T-helper 2 cell treated with Interferon-gamma antibody and Interleukin-4, amounts not matched to agents 100 ng/mL and 5 ng/mL, for 36 hours (primary cell): ENCODE measurements around the gene THRB. TPM values are rescaled to one million over a fixed set of nuclear protein-coding genes. Genes with fewer than 3 reads are reported as not detected.

ENCODE experiments used
- intact Hi-C: fragments of 100-400 bp; cut with micrococcal nuclease; formaldehyde crosslinking; loops from one replicate; pipeline ENCODE4 v1.15.1; 2023
- total RNA-seq: library from RNA; stranded (reverse); gene quantifications from 2 replicates; pipeline ENCODE4 v1.2.3, GENCODE V29; 2022

Gene THRB
- total RNA-seq, 1 donor from 2014 or later, result not detected

DNA sequence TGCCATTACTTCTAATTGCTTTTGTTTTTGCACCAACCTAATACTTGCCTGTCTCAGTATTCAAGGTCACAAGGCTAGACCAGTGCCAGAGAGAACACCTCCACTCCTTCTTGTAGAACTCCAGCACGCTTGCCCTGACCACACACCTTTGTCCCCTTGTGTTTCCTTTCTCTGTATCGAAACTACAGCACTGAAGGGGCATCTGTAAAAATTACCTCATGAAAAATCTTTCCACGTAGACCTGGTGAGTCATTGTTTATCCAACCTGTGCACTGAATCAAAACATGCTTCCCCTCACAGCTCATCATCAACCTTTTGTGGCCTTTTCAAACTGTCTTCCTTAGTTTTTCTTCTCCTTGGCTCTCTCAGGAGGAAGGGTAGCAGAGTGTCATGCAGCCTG lies 259.5 kb downstream of the THRB start:
- intact Hi-C loops, result no loop called here

DNA sequence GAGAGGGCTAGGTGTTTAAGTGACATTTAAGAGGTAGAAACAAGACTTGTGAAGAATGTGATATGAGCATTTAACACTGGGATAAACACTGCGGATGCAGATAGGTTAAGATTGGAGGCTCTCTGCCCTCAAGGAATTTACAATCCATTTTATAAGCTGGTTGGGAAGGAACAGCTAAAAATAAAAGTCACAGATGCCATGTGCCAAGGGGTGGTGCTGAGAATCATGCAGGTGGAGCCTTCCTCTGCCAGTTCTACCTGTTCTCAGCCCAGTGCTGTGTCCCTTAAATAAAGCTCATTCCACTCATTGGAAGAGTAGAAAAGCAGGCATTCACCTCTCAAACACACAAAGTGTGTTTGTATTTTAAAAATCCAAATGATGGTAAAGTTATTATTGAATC lies 261.9 kb downstream of the THRB start:
- intact Hi-C loops, result no loop called here

DNA sequence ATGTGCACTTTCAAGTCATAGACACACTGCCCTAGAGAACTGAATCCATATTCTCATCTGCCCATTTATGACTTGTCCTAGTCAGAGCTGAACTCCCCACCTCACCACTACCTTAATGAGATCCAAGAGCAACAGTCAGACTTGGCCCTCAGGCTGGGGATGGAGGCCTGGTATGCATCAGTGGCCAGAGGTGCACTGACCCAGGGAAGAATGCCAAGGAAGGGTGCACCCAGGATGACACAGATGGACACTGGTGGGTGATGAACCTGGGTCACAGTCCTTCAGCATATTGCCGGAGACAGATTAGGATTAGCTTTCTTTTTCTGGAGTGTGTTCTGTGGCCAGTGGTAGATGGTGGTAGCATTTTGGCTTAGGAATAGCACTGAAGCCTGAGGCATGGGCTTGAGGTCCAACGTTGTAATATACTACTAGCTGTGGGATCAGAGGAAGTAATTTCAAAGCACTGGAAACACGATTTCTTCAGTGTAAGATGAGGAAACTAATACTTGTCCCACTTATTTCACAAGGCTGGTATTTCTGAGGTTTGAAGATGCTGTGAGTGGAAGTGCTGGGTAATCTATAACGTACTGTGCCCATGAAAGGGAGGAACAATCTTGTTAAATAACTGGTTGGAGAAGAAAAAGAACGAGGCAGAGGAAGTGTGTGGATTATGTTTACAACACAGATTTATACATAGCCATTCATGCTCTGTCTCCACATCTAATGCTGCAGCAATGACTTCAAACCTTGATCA lies 265.0 kb downstream of the THRB start:
- intact Hi-C loops, result no loop called here

DNA sequence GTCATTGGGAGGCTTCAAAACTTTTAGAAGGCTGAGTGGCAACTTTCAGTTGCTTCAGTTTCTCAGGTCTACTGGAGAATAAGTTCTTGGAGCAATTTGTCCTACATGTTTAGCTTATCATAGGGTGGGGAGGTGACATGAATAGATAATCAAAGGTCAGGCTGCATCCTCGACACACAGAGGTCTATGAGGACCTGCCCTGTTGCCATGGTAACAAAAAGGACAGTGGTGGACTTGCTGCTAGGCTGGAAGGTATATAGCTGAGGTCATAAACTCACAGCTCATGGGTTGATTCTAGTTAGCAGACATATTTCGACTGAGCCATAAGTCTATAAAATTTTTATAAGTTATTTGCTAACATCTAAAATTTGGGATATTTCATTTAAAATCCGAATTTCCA lies 267.0 kb downstream of the THRB start:
- intact Hi-C loops, result no loop called here

DNA sequence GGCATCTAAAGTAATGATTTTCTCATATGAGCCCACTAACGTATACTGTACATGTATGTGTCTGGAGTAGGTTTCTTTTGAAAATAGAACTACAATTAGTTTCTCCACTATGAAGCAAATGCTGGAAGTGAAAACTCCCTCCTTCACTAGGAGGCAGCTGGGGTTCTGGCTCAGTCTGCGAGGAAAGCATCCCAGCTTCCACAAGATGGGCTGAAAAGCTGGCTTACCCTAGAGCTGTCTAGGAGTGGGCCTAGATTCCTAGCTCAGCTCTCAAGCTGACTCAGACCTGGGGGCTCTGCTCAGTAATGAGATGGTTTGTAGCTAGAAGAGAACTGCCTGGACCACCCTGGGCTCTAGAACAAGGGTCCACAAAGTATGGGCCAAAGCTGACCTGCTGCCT lies 268.3 kb downstream of the THRB start:
- intact Hi-C loops, result no loop called here

DNA sequence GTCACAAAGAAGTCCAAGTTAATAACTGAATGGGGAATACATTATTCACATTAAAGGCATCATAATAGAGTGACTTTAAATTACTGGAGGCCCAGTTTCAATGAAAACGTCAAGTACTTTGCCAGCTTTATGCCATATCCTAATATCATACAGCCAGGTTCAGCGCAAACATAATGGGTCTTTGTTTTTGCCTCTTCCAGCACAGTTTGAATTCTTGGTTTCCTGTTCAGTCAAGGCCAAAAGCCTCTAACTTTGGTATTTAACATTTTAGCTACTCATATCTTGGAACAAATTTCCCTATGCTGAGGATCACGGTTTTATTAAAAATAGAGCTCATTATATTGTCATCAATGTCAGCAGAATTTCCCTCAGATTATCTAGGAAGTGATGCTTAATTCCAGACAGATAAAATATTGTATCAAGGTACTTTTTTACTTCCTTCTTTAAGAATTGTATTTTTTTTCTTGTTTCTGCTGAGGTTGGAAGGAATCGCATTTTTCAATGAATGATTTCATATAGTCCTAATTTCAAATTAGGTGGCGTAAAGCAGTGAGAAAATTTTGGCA lies 269.2 kb downstream of the THRB start:
- intact Hi-C loops, result no loop called here

DNA sequence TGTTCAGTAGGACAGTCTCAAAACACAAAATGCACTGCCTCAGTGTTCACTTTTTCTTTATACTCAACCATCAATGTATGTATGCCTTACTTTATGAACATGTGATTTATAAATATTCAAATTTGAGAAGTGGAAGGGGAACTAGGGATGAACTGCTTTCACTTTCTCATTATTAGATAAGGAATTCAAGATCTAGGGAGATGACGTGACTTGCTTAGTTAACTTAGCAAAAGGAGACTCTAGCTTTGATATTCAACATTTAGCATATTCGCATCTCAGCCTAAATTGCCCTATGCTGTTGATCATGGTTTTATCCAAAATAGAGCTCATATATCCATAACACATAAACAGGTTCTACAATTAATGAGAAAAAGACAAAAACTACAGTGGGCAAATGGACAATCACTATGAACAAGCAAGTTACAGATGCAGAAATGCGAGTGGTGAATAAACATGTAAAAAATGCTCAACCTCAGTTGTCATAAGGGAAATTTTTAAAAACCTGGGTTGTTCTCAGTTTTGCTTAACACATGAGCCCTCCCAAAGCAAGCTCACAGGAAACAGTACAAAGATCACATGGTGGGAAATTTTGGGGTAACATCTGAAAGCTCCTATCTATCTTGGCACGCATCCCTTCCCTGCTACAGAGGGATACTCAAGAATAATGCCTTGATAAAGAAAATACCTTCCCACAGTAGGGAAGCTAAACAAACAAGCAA lies 269.8 kb downstream of the THRB start:
- intact Hi-C loops, result no loop called here

DNA sequence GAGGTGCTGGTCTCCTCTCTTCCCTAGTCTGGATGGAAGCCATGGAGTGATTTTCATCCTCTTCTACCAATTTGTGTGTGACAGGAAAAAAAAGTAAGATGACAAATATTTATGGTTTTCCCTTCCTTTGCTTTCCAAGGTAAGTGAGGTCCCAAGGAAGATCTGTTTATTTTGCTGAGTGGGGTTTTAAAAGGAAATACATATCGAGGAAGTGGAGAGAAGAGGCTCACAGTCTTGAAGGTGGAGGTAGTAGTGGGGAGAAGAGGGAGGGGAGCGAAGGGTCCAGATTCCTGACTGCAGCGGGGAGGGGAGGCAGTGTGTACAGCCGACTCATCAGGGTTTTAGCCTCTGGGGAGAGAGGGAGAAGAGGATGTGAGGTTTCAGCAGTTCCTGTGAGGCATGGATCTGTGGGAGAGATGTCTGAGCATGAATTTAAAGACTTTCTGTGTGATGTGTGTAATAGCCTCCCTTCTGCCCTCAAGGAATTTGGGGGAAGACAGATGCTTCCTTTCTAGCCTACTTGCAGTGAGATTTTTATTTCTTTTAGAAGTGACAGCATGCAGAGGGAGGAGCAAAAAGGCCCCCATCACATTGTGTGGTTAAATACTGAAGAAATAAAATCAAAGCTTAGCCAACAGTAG lies 272.4 kb downstream of the THRB start:
- intact Hi-C loops, result no loop called here

DNA sequence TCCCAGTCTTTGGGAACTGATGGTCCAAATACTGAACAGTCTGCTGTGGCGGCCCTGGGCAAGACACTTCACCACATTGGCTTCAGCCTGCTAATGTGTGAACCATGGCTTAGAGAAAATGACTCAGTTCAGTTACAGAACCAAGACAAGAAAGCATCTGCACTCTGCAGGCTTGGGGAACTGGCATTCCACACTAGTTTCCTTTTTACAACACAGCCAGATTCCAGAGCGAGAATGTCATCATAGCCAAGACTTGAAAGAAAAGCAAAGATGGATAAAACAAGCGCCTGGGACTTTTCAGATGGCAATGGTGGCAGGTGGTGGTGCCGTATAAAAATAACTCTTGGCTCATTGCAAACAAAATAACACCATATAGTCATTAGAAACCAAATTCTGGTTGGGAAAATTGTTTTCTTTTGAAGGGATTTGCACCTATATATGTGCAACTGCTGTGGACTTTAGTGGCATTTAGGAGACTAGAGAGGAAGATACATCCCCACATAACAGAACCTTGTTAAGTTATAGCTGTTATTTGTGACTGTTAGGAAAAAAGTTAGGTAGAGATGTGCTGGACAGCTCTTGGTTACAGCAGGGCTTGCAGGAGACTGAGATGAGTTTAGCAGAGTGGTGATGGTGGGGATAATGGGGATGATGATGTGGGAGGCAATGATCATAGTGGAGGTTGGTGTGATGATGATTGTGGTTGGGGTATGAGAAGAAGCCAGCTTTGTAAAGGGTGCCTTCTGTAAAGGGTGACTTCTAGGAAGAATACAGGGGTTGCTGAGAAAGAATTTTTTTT lies 273.6 kb downstream of the THRB start:
- intact Hi-C loops, result no loop called here

DNA sequence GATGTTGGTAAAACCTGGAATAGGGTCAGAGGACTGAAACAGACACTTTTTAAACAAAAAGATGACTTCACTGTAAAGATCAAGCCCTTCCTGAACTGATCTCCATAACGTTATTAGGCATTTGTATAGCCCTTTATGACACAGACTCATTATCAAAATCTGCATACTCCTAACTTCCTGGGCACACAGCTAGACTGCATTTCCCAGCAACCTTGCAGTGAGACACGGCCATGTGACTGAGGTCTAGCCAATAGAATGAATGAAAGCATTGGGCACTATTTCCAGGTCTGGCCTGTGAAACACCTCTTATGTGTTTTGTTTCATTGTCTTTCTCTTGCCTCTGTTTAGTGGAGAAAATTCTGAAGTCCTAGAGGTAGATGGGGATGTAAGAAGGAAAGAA lies 279.1 kb downstream of the THRB start:
- intact Hi-C loops, result no loop called here

DNA sequence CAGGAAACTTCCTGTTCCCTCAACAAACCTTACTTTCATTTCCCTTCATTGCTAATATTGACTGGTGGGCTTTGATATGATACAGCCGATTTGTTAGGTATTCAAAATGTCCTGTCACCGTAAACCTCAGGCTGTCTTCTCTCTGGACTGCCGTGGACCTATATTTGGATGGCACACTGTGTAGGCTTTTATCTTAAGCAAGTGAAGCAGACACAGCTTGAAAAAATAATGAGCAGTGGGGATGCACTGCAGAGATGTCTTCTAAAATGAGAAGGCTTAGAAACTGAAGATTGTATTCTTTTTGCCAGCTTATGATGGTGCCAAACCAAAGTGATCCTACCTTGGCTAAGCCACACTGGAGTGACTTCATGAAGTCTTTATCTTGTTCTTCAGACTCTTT lies 283.3 kb downstream of the THRB start:
- intact Hi-C loops, result no loop called here

DNA sequence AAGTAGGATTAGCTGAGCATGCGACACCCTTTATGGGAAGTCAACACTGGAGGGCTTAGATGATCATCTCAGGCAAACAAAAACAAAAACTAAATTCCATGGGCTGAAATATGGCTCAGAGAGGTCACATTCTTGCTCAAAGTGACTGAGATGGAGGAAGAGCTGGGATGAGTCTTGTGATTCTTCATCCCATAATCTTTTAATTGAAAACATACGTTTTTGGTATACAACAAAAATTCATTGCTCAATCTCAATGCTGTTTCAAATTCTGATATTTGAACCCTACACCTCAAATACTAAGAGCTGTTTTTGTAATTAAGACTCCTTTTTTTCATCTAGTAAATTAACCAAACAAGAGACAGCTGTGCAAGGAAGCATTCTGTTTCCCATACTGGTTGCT lies 292.6 kb downstream of the THRB start:
- intact Hi-C loops, result no loop called here

DNA sequence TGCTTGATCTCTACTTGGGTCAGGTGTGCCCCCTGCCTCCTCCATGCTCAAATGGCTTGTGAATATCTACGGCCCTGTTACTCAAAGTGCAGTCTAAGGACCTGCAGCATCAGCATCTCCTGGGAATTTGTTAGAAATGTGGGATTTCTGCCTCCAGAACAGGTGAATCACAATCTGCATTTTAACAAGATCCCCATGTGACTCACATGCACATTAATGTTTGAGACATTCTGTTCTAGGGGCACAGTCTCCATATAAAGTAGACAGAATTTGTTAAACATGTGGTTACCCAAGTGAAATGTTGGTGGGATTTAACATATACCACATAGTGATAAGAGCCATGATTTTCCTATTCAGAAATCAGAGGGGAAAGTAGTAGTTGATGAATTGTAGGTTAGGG lies 293.3 kb downstream of the THRB start:
- intact Hi-C loops, result no loop called here

DNA sequence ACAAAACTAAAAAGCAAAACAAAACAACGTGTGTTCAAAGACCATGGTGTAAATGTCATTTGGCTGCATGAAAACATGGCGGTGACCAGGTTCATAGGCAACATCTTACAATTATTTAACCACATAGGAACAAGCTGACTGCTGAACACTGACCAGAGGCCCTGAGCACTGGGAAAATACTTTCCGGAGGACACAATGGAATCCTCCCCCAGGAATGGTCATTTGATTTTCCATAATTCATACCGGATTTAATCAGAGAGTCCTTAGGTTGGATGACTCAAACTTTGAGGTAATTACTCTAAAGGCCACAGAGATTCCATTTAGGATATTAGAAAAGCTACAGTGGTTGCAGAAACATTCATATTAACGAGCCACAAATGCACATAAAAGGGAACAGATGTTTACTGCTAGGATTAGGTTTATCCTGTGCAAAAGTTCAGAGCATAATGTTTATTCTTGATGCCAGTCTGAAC lies 294.8 kb downstream of the THRB start:
- intact Hi-C loops, result no loop called here

DNA sequence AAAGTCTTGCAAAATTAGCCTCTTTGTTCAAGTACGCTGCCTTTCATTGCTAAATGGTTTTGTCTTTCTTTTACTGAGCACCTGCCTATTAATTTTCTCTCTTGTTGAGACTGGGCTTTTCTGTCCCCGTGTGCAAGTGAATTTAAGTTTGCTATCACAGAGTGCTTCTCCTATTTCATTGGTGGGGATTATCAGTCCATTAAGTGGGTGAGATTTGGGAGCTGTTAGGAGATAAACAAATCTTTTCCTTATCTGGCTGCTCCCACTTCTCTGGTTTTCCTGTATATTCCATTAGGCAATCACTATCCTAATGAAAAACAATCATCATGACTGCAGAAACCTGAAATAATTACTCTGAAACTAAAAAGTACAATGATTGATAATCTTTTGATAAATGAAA lies 295.4 kb downstream of the THRB start:
- intact Hi-C loops, result no loop called here

DNA sequence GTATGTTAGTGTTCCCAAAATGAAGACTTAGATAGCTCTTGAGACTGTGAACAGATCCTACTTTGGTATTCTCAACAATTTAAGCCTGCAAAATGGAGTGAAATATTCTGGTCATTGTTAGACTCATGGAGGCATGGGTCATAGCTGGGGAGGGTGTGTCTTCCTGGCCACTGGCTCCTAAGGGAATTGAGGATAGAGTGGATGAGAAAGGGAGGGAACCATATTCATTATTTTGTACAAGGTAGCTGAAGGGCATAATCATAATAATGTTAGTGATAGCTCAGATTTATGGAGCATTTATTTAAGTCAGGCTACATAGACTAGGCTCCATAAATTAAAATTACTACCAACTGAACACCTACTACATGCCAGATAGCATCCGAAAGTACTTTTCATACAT lies 295.9 kb downstream of the THRB start:
- intact Hi-C loops, result no loop called here

DNA sequence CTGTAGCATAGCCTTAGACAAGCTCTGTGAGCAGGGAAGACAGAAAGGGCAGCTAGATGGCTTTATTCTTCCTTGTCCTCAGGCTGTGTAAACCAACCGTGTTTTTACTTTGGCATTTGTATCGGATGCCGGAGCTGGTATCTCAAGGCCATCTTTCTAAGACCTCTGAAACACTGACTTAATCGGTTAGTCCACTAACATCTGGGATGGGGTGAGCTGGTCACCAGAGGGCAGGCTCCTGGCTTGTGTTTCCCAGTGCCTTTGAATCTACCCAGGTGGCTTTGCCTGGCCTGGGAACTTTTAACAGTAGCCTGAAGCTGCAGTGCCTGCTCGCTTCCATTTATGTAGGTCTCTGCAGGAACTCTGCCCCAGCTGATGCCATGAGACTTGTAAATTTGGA lies 296.8 kb downstream of the THRB start:
- intact Hi-C loops, result no loop called here

DNA sequence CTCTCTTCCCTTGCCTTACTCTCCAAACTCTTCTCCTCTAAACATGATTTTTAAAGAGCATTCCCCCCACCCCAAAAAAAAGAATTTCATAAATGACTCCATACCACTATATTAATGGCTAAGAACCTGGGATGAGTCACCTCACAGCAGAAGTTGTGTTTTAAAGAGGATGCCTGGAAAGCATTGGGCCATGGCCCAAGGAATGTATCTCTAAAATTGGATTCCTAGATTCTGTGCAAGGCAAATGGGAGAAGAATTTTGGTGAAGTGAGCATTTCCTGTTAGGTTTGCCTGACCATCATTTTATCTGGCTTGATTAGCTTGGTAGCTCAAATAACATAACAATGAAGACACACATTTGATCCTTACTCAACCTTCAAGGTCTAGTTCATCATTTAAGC lies 298.1 kb downstream of the THRB start:
- intact Hi-C loops, result no loop called here

DNA sequence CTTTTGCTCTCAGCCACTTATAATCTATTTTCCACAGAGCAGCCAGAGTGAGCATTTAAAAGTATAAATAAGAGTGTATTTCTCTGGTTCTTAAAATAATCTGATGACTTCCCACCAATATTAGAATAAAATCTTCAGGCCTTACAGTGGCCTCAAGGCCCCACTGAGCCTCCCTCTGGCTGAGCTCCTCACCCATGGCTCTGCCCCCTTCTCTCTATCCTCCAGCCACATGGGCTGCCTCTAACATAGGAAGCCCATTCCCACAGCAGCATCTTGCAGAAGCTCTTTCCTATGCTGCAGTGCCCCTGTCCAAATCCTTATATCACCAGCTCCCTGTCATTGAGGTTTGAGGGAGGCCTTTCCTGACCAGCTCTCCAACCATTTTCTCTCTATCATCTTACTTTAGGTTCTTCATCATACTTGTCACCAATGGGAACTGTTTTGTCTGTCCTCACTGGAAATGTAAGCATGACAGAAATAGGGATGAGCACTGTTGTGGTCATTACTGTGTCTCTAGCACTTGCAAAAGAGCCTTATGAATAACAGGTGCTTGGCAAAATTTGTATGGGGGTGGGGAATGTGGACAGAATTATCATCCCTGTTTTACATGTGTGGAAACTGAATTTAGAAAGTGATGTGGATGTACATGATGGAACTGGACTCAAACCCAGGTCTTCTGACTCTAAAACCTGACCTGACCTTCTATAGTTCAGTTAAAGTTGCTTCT lies 299.0 kb downstream of the THRB start:
- intact Hi-C loops, result no loop called here

DNA sequence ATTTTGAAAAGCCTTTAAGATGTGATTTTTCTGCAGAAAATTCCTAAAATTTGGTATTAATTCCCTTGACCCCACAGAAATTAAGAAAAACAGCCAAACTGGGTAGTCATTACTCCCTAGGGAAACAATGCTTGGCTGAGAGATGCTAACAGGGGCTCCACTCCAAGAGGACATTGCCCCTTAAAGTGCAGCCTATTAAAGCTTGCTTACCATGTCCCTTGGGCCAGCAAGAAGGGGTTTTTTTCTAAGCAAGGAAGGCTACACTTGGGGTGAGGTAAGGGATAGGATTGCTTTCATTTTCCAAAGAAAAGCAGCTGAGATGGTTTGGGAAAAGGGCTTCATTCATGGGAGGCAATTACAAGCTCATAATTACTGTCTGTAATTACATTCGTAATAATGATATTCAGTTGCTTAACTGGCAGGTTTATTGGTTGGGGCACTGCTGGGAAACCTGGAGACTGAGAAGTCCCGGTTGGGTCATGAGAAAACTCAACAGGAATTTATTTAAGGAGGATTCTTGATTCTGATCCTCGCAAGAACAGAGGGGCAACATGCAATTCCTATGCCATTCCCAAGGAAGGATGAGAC lies 302.1 kb downstream of the THRB start:
- intact Hi-C loops, result no loop called here
